ENCODE data around the gene CCDC190.
A peak's percentile ranks its signal among the peaks of the same experiment; 100 is the strongest.
"Not testable (repeated sequence)": the region's sequence is repeated elsewhere in the genome, so short reads cannot be mapped to it uniquely, and the experiment has no call there.

Gene CCDC190

DNA sequence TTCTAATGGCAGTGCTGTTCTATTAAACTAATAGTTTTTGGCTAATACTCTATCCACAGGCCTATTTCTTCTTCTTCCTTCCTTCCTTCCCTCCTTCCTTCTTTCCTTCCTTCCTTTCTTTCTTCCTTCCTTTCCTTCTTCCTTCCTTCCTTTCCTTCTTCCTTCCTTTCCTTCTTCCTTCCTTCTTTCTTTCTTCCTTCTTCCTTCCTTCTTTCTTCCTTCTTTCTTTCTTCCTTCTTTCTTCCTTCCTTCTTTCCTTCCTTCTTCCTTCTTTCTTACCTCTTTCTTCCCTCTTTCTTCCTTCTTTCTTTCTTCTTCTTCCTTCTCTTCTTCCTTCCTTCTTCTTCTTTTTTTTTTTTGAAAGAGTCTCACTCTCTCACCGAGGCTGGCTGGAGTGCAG is 31.7 kb downstream of the CCDC190 start:
- ChIA-PET CTCF (no interaction called here), POLR2A (no interaction called here)
- no peak for DNase-seq (ENCODE audit: extremely low spot score)
- TF ChIP-seq, protein P1, sequence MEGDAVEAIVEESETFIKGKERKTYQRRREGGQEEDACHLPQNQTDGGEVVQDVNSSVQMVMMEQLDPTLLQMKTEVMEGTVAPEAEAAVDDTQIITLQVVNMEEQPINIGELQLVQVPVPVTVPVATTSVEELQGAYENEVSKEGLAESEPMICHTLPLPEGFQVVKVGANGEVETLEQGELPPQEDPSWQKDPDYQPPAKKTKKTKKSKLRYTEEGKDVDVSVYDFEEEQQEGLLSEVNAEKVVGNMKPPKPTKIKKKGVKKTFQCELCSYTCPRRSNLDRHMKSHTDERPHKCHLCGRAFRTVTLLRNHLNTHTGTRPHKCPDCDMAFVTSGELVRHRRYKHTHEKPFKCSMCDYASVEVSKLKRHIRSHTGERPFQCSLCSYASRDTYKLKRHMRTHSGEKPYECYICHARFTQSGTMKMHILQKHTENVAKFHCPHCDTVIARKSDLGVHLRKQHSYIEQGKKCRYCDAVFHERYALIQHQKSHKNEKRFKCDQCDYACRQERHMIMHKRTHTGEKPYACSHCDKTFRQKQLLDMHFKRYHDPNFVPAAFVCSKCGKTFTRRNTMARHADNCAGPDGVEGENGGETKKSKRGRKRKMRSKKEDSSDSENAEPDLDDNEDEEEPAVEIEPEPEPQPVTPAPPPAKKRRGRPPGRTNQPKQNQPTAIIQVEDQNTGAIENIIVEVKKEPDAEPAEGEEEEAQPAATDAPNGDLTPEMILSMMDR (IDR thresholded peaks at IDR 0.05; ENCODE audit: control extremely low read depth, extremely low read depth, low read depth, missing control alignments): no peak

DNA sequence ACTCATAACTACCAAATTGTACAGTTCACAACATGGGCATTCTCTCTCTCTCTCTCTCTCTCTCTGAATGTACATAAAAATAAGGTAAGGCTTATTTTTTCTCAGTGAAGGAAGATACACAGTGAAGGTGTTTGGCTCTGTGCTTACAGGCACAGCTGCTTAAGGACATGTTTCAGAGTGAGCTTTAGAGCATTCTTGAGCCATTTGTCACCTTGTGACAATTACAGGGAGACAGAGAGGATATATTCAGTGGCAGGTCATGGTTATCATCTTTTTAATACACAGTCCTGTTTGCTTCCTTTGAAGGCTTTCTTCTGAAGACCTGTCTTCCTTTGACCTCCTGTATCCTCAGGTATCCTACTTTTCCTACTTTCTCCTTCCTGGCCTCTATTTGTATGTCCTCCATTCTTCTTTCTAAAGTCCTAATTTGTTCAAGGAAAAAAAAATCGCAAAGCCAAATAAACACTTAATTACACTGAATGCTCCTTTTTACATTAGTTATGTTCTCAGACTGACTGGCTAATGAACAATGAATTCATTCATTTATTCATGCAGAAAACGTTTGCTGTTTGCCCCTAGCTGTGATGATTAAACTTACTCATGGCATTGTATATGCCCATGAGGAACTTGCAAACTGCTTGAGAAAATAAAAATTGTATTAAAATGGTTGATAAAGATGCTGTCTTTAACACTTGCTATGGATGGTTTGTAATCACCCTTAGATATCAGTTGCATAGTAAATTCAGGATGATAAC is 37.0 kb downstream of the CCDC190 start:
- POLR2A ChIA-PET: no interaction called here
- CTCF ChIA-PET: interaction anchor here (1.4 kb wide), 1 partner anchor 8 kb away, joined by 5 read pairs; no protein-coding TSS in a partner anchor
- DNase-seq (ENCODE audit: extremely low spot score): no peak
- TF ChIP-seq, protein P1 (IDR thresholded peaks at IDR 0.05; ENCODE audit: control extremely low read depth, extremely low read depth, low read depth, missing control alignments): no peak

DNA sequence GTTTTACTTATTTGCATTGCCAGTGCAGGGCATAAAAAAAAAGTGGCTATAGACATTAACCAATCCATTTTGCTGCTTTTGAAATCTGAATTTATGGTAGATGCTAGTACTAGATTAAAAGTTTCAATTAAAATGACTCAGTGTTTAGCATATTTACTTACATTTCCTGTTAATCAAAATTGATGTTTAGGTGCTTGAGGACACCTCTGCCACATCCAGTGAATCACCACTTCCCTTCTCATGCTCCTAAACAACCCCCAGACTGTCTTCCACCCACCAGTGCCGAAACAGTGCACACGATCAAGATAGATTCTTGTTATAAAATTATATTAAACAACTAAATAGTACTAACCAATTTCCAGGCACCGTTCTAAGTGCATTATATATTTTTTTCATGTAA is 37.7 kb downstream of the CCDC190 start:
- TF ChIP-seq, protein P1 (IDR thresholded peaks at IDR 0.05; ENCODE audit: control extremely low read depth, extremely low read depth, low read depth, missing control alignments): no peak
- CTCF ChIA-PET: interaction anchor here (1.0 to 1.4 kb wide), 3 partner anchors 9 to 210 kb away, joined by 3 to 5 read pairs (median 3); no protein-coding TSS in a partner anchor
- peak; percentile 0 for DNase-seq (ENCODE audit: extremely low spot score)
- POLR2A ChIA-PET: interaction anchor here (0.6 kb wide), 1 partner anchor 1177 kb away, joined by 6 read pairs; no protein-coding TSS in a partner anchor

DNA sequence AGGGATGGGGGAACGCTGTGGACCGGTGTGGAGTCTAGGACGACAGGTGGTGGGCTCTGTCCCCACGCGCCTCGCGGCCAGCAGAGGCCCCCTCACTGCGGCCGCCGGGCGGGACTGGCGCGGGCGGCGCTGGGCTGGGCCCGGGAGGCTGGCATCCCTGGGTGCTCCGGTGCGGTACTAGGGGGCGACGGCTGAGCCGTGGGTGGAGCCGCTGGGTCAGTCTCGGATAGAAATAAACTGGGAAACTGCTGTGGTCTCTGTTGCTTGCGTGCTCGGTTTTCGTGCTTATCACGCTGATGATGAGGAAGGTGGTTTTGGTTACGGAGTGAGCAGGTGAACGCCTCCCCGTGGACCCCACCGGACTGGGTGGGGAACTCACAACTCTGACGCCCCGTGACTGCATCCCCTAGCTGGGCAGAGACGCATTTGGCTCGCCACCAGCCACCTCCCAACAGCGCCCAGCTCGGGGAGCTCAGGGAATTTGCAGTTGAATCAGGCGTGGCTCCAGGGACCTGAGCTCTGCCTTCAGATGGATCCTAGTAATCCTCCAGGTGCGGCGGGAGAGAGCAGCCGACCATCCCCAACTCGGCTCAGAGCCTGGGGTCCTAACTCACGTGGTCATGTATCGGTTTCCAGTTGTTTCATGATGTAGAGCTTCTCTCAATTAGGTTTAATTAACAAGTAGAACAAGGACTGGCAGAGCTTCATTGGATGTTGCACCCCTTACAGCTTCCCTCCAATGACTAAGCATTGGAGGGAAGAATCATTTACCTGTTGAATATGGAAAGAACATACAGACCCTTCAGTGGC is 38.4 kb downstream of the CCDC190 start:
- POLR2A ChIA-PET: interaction anchor here (0.5 to 0.6 kb wide), 2 partner anchors 245 to 1177 kb away, joined by 3 to 6 read pairs; no protein-coding TSS in a partner anchor
- TF ChIP-seq, protein P1 (IDR thresholded peaks at IDR 0.05; ENCODE audit: control extremely low read depth, extremely low read depth, low read depth, missing control alignments): no peak
- CTCF ChIA-PET: interaction anchor here (1.0 to 1.4 kb wide), 4 partner anchors 10 to 209 kb away, joined by 3 to 5 read pairs (median 4); no protein-coding TSS in a partner anchor
- peak; percentile 19 for DNase-seq (ENCODE audit: extremely low spot score)

DNA sequence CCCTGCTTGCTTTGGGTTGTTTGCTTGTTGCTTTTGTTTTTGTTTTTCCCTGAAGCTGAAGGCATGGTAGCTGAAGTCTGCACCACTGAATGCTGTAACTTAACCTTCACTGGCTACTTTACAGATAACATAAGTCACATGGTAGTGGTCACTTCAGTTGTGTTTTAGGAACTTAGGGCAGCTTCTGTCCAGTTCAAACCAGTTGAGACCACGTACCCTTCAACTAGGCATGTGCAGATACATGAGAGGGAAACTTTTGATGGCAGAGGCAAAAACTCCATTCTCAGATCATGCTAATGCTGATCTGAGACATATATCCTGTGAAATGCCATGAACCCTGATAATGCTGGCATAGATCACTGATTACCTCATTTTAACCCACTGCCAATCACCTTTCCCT is 42.3 kb downstream of the CCDC190 start:
- CTCF ChIA-PET; DNase-seq (ENCODE audit: extremely low spot score); POLR2A ChIA-PET: not testable (repeated sequence)

DNA sequence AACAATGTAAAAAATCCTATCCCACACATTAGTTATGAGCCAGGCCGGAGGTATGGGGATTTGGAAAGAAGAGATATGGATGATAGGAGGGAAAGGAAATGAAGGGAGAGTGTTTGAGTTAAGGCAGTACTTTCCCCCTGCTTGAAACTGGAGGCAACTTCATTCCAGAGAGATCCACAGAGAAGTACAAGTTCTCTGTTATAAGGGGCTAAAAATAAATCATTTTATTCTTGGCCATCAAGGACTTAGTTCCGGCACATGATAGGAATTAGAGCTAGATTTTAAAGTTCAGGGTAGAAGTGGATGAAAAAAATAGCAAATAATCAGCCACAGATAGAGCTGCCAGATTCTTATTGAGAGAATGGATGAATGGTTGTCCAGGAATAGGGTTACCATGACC is 42.8 kb downstream of the CCDC190 start:
- POLR2A ChIA-PET; DNase-seq (ENCODE audit: extremely low spot score); CTCF ChIA-PET: not testable (repeated sequence)

DNA sequence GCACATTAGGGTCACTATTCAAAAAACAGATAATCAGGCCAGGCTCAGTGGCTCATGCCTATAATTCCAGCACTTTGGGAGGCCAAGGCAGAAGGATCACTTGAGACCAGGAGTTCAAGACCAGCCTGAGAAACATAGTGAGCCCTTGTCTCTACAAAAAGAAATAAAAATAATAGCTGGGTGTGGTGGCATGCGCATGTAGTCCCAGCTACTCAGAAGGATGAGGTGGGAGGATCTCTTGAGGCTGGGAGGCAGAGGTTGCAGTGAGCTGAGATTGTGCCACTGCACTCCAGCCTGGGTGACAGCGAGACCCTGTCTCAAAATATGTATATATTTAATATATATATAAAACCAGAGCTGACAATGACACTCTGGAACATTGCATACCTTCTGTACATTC is 48.6 kb downstream of the CCDC190 start:
- CTCF ChIA-PET; POLR2A ChIA-PET; DNase-seq (ENCODE audit: extremely low spot score): not testable (repeated sequence)

DNA sequence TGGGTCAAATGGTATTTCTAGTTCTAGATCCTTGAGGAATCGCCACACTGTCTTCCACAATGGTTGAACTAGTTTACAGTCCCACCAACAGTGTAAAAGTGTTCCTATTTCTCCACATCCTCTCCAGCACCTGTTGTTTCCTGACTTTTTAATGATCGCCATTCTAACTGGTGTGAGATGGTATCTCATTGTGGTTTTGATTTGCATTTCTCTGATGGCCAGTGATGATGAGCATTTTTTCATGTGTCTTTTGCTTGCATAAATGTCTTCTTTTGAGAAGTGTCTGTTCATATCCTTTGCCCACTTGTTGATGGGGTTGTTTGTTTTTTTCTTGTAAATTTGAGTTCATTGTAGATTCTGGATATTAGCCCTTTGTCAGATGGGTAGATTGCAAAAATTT is 53.5 kb downstream of the CCDC190 start:
- DNase-seq (ENCODE audit: extremely low spot score); CTCF ChIA-PET; POLR2A ChIA-PET: not testable (repeated sequence)
